Measurements from ENCODE around the gene NEIL3. TPM values are rescaled to one million over a fixed set of nuclear protein-coding genes. Genes with fewer than 3 reads are reported as not detected.
A peak's percentile ranks its signal among the peaks of the same experiment; 100 is the strongest.

The NEIL3 gene, protein sequence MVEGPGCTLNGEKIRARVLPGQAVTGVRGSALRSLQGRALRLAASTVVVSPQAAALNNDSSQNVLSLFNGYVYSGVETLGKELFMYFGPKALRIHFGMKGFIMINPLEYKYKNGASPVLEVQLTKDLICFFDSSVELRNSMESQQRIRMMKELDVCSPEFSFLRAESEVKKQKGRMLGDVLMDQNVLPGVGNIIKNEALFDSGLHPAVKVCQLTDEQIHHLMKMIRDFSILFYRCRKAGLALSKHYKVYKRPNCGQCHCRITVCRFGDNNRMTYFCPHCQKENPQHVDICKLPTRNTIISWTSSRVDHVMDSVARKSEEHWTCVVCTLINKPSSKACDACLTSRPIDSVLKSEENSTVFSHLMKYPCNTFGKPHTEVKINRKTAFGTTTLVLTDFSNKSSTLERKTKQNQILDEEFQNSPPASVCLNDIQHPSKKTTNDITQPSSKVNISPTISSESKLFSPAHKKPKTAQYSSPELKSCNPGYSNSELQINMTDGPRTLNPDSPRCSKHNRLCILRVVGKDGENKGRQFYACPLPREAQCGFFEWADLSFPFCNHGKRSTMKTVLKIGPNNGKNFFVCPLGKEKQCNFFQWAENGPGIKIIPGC
- 4.5 and 8.1 TPM in 2 replicates for total RNA-seq

DNA sequence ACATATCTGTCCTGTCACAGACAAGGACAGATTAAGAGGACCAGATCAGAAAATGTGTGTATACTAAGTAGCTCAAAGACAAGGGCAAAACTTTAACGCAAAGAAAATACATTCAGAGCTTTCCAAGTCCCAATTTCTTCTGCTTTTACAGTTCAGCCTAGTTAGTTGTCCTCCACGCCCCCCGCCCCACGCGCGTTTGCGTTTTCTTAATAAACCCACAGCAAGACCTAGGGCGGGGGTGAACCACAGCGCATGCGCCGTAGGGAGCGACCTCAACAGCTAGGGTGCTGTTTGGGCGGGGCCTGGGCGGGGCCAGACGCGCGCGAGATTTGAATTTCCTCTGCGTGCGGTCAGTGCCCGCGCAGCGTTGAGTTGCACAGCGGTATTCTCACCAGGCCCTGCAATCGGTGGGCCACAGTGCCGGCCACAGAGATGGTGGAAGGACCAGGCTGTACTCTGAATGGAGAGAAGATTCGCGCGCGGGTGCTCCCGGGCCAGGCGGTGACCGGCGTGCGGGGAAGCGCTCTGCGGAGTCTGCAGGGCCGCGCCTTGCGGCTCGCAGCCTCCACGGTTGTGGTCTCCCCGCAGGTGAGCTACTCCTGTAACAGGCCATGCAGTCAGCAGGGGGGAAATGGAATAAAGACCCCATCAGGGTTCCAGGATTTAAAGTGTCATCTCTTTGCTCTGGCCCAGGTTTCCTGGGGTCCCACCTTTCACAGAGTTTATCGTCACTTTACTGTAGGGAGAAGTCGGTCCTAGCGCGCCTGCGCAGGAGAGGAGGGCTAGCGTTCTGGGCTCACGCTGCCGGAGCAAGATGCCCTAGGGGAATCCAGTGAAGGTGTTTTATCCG, at the start of gene NEIL3:
TSS of gene NEIL3 (plus strand) at position 353 of the 850 bp plus-strand sequence. CDS start at position 433, 80 bp downstream.
- DNase-seq (ENCODE audit: low read depth, low spot score) = peak; percentile 50

DNA sequence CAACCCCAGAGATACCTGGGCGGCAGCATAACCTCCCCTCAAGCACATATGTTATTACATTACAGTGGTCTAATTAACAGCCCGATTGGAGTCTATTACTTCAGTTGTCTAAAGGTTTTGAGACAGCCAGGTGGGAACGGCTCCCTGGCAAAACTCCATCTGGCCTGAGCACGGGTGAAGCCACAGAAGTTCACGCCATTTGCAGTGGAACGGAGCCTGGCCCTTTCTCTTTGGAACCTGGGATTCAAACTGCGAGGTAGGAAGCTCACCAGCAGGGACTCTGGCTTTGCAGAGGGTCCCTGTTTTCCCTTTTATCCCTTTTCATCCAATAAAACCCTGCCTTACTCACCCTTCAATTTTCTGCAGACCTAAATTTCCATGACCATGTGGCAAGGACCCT, 45.9 kb upstream of the NEIL3 start:
- DNase-seq (ENCODE audit: low read depth, low spot score) = no peak

DNA sequence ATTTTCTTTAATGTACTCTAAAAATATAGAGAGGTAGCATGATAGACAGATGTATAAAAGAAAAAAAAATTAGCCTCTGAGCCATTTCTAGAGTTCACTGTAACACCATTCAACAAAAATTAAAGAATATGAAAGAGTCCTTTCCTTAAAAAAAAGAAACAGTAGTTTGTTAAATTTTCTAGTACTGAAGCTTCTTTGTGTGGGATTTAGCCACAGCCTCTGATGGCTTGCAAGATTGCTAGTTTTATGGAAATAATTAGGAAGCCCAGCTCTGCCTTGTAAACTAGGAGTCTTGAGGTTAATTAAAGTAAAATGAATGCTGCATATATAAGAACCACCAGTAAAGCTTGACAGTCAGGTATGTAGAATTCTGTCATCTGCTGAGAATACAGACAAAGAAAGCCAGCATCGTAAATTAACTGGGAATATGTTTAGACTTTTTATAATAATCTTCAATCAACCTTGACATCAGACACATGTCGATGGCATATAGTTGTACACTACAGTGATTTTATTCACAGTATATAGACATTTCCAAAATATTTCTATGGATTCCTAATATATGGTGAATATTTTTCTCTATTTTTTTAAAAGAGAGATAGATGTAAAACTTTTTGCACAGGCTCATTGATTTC, 44.8 kb upstream of the NEIL3 start:
- no peak for DNase-seq (ENCODE audit: low read depth, low spot score)

DNA sequence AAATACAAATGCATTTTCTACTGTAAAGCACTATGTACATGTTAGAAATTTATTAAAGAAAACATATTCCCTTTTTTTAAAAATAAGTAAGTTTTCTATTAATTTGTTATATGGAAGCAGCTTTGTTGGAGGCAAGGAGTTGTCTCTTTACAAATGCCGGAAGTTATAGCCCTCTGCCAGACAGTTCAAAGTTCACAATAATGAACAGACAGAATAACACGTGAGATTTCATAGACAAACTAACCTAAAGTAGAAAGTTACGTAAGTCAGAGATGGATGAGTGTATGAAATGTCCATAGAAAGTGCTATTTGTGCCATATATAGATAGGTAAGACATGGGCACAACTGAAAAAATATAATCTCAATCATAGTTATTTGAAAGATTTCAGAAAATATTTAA, 43.9 kb upstream of the NEIL3 start:
- DNase-seq (ENCODE audit: low read depth, low spot score) = no peak

DNA sequence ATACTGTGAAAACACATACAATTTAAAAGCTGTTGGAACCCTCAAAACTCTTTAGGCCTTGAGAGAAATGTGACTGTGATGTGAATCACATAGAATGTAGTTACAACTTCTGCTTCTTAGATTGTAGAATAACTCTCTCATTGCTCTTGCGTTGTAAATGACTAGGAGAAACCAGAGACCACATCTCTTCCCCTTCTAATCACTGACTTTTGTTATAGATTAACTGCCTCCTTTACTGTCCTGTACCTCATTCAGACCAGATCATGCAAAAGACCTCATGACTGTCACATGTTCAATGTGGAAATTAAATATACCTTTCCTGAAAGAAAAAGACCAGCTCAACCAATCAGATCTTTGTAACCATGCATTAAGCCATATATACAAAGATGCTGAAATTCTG, 43.2 kb upstream of the NEIL3 start:
- DNase-seq (ENCODE audit: low read depth, low spot score) = no peak

DNA sequence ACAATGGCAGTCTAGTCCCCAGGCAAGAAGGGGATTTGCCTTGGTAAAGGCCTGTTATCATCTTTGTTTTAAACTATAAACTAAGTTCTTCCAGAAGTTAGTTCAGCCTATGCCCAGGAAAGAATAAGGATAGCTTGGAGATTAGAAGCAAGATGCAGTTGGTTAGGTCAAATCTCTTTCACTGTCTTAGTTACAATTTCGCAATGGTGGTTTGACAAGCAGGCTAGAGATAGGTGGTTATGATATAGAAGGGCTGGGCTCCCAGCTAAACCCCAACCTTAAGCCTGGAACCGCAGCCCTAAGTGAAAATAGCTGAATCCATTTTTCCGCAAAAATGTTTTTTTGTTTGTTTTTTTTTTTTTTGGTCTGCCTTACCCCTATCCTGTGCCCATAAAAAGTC, 41.8 kb upstream of the NEIL3 start:
- no peak for DNase-seq (ENCODE audit: low read depth, low spot score)

DNA sequence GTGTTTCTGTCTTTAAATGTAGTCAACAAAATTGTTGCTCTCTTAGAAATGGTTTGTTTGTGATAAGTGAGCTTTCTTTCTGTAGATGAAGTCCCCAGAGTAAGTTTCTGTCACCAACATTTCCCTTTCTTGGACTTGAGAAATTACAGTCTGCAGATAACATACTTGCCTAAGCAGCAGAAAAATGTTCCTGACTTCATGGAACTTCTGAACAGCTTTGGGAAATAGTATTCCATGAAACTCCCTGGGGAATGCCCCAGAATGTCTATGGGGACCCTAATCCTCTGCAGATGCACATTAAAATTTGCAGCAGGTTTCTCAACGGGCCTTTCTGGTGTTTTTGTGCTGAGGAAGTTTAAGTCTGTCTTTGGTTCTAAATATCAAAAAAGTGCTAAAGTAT, 38.6 kb upstream of the NEIL3 start:
- DNase-seq (ENCODE audit: low read depth, low spot score) = no peak

DNA sequence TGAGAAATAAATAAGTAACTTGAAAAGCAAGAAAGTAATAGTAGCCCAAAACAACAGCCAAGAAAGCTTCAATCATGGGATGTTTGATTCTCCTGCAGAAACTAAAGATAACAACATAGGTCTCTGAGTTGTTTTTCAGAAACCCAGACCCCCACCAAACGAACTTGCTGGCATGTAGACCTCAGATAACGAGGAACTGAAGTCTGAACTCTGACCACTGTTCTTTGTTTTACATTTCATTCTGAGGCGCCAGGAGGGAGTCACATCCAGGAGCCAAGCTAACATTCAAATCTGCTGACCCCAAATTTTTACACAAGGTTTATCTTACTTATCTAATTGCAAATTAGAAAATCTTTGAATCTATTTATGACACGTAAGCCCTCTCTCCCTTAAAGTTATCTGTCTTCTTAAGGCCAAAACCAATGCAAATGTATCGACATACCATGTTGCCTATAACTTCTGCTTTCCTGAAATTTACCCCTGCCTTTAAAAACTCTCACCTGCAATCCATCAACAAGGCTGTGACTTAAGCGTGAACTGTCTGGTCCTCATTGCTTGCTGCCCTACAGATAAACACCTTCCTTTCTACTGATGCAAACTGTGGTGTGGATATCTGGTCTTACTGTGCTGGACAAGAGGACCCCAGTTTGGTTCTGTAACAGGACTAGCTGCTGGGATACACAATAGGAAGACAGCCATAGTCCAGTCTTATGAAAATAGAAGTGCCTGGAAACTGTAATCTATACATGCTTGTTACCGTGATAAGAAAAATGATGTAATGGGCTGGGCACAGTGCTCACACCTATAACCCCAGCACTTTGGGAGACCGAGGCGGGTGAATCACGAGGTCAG, 37.5 kb upstream of the NEIL3 start:
- DNase-seq (ENCODE audit: low read depth, low spot score) = no peak

DNA sequence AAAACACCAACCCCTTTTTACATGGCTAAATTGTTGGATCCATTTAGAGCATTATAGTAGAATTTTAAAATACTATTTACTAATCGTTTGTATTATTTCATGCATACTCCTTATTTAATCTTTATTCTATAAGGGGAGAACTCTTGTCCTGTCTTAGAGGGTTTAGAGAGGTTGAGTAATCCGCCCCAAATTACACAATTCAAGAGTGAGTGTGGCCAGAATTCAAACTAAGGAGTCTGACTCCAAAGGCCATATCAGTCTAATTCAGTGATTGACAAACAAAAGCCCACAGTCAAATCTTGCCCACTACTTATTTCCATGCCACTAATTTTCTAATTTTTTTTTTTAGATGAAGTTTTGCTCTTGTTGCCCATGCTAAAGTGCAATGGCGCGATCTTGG, 33.7 kb upstream of the NEIL3 start:
- no peak for DNase-seq (ENCODE audit: low read depth, low spot score)

DNA sequence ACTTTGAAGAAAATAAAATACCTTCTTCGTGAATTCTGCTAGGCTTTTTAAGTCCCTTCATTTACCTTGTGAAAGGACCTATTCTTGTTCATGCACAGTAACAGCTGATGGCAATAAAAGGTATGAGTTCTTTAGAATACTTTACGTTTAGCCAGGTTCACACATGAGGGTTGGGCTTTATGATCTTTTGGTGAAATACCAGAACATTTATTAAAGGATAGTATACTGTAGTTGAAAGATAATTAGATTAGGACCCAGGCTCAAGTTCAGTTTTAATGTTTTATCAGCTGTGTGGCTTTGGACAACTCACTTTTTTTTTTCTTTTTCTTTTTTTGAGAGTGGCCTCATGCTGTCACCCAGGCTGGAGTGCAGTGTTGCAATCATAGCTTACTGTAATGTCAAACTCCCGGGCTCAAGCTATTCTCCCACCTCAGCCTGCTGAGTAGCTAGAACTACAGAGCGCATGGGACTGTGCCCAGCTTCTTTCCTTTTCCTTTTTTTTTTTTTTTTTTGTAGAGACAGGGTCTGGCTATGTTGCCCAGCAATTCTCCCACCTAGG, 28.2 kb upstream of the NEIL3 start:
- no peak for DNase-seq (ENCODE audit: low read depth, low spot score)

DNA sequence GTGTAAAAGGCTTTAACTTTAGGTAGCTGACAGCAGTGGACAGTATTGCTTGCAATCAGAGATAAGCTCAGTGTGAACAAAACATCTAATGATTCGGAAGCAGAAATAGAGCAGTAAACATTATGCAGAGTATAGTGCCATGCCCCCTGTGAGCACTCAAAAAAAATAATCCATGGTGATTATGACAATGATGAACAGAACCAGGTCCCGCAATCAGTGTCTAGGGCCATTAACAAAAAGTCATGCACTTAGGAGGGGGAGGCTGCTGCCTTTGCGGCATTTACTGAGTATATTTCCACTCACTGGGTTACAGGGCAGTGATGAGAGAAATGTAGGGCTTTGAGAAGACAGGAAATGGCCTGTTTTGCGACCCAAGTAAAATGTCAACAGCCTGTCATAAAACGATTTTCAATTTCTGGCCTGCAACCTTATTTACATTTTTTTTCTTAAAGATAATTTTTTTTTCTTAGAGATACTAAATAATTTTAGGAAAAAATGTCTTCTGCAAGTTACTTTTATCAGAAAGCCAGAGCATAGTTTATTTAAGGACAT, 27.3 kb upstream of the NEIL3 start:
- DNase-seq (ENCODE audit: low read depth, low spot score) = no peak

DNA sequence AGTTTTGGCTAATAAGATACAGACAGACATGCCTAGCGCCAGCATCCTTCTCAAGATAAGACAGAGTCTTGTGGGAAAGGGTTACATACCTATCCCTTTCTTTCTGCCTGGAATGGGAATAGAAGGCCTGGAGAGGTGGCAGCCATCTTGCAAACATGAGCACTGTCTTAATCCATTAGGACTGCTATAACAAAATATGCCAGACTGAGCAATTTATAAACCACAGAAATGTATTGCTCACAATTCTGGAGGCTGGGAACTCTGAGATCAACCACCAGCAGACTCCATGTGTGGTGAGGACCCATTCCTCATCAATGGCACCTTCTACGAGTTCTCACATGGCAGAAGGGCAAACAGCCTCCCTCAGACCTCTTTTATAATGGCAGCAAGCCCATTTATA, 26.5 kb upstream of the NEIL3 start:
- DNase-seq (ENCODE audit: low read depth, low spot score) = no peak

DNA sequence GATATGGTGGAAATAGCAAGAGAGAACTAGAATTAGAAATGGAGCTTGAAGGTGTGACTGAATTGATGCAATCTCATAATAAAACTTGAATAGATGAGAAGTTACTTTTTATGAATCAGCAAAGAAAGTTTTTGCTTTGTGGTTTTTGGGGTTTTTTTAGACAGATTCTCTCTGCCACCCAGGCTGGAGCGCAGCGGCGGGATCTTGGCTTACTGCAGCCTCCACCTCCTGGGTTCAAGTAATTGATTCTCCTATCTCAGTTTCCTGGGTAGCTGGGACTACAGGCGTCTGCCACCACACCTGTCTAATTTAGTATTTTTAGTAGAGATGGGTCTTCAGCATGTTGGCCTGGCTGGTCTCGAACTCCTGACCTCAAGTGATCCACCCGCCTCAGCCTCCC, 23.7 kb upstream of the NEIL3 start:
- no peak for DNase-seq (ENCODE audit: low read depth, low spot score)

DNA sequence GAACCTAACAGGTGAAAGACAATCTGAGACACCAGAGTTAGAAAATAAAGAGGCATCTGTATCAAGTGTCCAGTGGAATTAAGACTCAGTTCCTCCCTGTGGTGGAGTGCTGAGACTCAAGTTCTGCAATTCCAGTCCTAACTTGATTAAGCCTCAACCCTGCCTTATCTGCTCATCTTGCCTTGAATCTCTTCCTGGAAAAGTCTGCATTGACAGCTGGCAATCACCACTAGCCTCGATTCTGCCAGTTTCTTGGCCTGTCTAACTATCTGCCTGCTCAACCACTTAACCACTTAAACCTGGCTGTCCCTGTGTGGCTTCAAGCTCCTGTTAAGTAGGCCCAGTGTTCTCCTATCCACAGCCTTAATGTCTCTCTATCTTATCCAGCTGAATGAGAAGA, 22.4 kb upstream of the NEIL3 start:
- DNase-seq (ENCODE audit: low read depth, low spot score) = no peak

DNA sequence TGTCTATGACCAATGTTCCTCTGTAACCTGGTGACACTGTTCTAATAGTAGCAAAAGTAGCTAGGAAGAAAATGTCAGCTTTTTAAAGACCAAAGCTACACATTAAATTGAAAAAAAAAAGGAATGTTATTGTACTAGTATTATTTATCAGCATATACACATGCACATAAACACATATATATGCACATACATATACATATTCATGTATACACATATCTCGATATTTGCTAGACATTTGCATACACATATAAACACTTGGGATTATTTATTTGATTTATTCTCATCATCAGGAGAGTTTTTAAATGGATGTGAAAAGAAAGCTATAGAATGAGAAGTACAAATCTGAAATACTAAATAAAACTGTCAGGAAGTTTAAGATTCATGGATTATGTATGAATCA, 21.3 kb upstream of the NEIL3 start:
- no peak for DNase-seq (ENCODE audit: low read depth, low spot score)

DNA sequence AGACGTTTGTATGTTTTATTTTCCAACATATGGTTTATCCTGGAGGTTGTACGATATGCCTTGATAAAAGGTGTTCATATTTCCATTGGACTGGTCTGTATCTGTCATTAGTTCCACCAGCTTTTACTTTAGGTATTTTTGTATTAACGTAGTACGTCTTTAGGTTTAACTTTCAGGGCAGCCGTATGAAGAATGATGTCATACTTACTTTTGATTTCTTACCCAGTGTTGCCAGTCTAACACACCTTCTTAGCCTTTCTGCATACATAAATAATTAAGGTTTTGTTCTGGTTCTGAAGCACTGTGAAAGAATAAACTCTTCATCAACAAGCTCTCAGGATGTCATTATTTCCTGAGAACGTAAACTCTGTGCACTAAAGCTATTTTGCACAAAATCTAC, 18.9 kb upstream of the NEIL3 start:
- DNase-seq (ENCODE audit: low read depth, low spot score) = no peak

DNA sequence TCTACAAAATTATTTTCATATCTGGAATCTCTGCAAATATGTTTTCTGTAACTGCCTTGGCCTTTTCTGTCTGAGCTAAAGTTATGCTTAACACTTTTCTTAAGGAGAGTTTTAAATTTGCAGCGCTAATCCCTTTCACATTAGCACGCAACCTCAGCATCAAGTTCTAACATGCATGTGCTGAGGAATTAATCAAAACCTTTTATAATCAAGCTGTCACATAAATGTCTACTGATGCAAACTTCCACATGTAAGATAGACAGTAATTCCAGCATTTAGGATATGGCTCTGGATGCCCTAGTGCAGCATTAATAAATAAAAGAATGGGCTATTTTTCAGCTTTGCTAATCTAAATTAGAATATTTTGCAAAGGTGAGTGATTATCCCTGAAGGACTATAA, 17.5 kb upstream of the NEIL3 start:
- no peak for DNase-seq (ENCODE audit: low read depth, low spot score)

DNA sequence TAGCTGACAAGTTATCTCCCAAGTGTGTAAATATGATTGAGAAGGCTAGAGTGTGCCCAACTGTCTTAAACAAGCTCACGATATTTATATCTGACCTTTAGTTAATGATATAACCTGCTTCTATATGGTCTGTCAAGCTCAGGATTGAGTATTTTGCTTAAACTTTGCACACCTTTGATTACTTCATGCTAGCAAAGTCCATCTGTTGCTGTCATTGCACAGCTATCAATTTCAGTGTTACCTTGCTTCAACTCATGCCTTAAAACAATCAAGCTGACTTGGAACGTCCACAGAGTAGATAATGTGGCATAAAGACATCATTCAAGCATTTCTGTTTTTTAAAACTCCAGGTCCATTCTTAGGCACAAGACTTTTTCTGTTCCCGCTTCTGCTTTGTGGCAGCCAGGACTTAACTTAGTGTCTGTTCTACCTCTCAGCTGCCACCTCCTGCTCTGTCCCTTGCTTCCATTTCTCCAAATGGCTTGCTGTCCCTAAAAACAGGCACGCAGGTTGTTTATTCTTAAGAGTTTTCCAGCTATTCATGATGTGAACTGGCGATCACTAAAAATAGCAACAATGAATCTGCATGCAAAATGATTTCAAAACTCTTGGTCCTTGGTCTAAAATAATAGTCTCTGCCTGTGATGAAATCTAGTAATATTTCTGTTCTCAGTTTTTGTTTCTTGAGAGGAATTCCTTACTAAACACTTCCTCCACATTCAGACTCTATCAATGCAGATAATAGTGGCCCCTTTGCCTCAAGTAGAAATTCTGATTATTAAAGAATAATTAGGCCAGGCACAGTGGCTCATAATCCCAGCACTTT, 16.3 kb upstream of the NEIL3 start:
- DNase-seq (ENCODE audit: low read depth, low spot score) = no peak

DNA sequence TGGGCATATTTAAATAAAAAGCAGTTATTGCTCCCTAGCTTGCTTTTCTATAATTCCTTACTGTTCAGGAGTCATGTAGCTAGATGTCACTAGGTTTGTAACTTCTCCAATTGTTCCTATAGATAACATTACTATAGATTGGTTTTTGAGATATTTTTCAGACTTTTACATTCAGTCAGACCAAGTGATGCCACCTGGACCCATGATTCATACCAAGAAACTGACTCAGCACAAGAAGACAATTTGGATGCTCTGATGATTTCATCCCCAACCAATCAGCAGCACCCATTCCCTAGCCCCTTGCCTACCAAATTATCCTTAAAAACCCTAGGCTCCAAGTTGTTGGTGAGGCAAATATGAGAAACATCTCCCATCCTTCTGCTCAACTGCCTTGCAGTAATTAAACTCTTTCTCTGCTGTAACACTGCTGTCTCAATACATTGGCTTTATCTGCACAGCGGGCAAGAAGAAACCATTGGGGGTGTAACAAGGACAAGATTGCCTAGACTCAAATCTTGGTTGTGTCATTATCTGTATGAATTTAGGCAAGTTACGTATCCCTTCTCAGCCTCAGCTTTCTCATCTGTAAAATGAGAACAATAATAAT, 11.8 kb upstream of the NEIL3 start:
- no peak for DNase-seq (ENCODE audit: low read depth, low spot score)
